IMR-90 (cell line): ENCODE results near the gene FLVCR1. TPM values are rescaled to one million over a fixed set of nuclear protein-coding genes. Genes with fewer than 3 reads are reported as not detected.

Experiments used
- ATAC-seq: fragments of 200-7000 bp; cut with Tn5 transposase; 2 replicates; pipeline ENCODE4 v1.9.1; 2020; ENCODE audit warnings: low read depth, mild to moderate bottlenecking, moderate library complexity
- BruUV-seq: library from RNA; stranded (reverse); fragments of 400-500 nt; replicated peaks from 2 replicates; lab custom pipeline; 2021; lab: Mats Ljungman, UMichigan
- CTCF ChIA-PET: fragments of 300-600 bp; formaldehyde crosslinking; extraction: SDS; loops from one replicate; lab custom pipeline; 2021; ENCODE audit warnings: antibody characterized with exemption; lab: Yijun Ruan, JAX
- POLR2A ChIA-PET: fragments of 300-600 bp; sonication (Branson Sonifier 250); formaldehyde crosslinking; loops from one replicate; lab custom pipeline; 2022; ENCODE audit warnings: antibody characterized with exemption; ENCODE audit not compliant: unreplicated experiment; lab: Charles Lee
- DNase-seq: peaks from one replicate; pipeline ENCODE4 v3.0.0; 2013
- H2AFZ ChIP-seq: replicated peaks from 2 replicates; pipeline ENCODE3; 2013; ENCODE audit warnings: low read length, mild to moderate bottlenecking; ENCODE audit not compliant: poor library complexity
- H2AK5ac ChIP-seq: 2 replicates; pipeline ENCODE4 v1.6.1; 2013; ENCODE audit warnings: low read depth, low read length, inconsistent platforms
- H2AK9ac ChIP-seq: replicated peaks from 2 replicates; pipeline ENCODE3; 2013; ENCODE audit warnings: mild to moderate bottlenecking, low read depth, low read length, moderate library complexity; ENCODE audit not compliant: poor library complexity
- H2BK120ac ChIP-seq: 2 replicates; pipeline ENCODE4 v1.6.1; 2013; ENCODE audit warnings: low read depth, low read length, inconsistent platforms
- H2BK15ac ChIP-seq: 3 replicates; pipeline ENCODE4 v1.6.1; 2013; ENCODE audit warnings: low read depth, low read length, inconsistent platforms
- H2BK20ac ChIP-seq: 2 replicates; pipeline ENCODE4 v1.6.1; 2013; ENCODE audit warnings: low read depth, mild to moderate bottlenecking, inconsistent platforms, low read length, moderate library complexity
- H2BK5ac ChIP-seq: 2 replicates; pipeline ENCODE4 v1.6.1; 2013; ENCODE audit warnings: mild to moderate bottlenecking, low read depth, low read length, inconsistent platforms; ENCODE audit not compliant: poor library complexity, severe bottlenecking
- H3K14ac ChIP-seq: replicated peaks from 2 replicates; pipeline ENCODE4 v1.6.1; 2013; ENCODE audit warnings: low read depth, low read length, inconsistent platforms
- H3K18ac ChIP-seq: 2 replicates; pipeline ENCODE4 v1.6.1; 2013; ENCODE audit warnings: low read depth, low read length, control low read depth
- H3K23ac ChIP-seq: 2 replicates; pipeline ENCODE4 v1.6.1; 2013; ENCODE audit warnings: low read depth, low read length, inconsistent platforms
- H3K27ac ChIP-seq: 2 replicates; pipeline ENCODE4 v1.5.1; 2013; ENCODE audit warnings: mild to moderate bottlenecking, control low read depth, low read length; ENCODE audit not compliant: insufficient read depth
- H3K27me3 ChIP-seq: 2 replicates; pipeline ENCODE4 v1.6.1; 2013; ENCODE audit warnings: low read length; ENCODE audit not compliant: control insufficient read depth, insufficient read depth
- H3K36me3 ChIP-seq: 2 replicates; pipeline ENCODE4 v1.6.1; 2013; ENCODE audit warnings: low read length, mixed read lengths; ENCODE audit not compliant: control insufficient read depth, insufficient read depth
- H3K4ac ChIP-seq: 2 replicates; pipeline ENCODE4 v1.6.1; 2013; ENCODE audit warnings: low read depth, low read length, inconsistent platforms
- H3K4me1 ChIP-seq: 2 replicates; pipeline ENCODE4 v1.6.1; 2013; ENCODE audit warnings: low read length, mixed read lengths; ENCODE audit not compliant: control insufficient read depth, insufficient read depth
- H3K4me2 ChIP-seq: 2 replicates; pipeline ENCODE4 v1.6.1; 2013; ENCODE audit warnings: low read depth, mild to moderate bottlenecking, control low read depth, low read length, moderate library complexity
- H3K4me3 ChIP-seq: 2 replicates; pipeline ENCODE4 v1.5.1; 2013; ENCODE audit warnings: low read depth, mild to moderate bottlenecking, control low read depth, low read length, moderate library complexity; ENCODE audit not compliant: insufficient read depth
- H3K56ac ChIP-seq: 2 replicates; pipeline ENCODE4 v1.6.1; 2013; ENCODE audit warnings: low read length, inconsistent platforms; ENCODE audit not compliant: insufficient read depth; ENCODE audit errors: extremely low read depth
- H3K79me1 ChIP-seq, 2 experiments: 2 replicates each; pipeline ENCODE4 v1.6.1; 2013; ENCODE audit warnings: low read length in 2 of 2, inconsistent platforms in 1 of 2, low read depth in 1 of 2
- H3K9ac ChIP-seq: 2 replicates; pipeline ENCODE4 v1.6.1; 2013; ENCODE audit warnings: low read depth, low read length, control low read depth
- H3K9me1 ChIP-seq: 2 replicates; pipeline ENCODE4 v1.6.1; 2013; ENCODE audit warnings: low read length, inconsistent platforms; ENCODE audit not compliant: insufficient read depth
- H3K9me3 ChIP-seq: 2 replicates; pipeline ENCODE4 v1.6.1; 2013; ENCODE audit warnings: low read length; ENCODE audit not compliant: control insufficient read depth, insufficient read depth
- H4K20me1 ChIP-seq: 2 replicates; pipeline ENCODE4 v1.6.1; 2013; ENCODE audit warnings: low read length, inconsistent platforms; ENCODE audit not compliant: insufficient read depth
- H4K5ac ChIP-seq: 2 replicates; pipeline ENCODE4 v1.6.1; 2013; ENCODE audit warnings: mild to moderate bottlenecking, low read depth, low read length, control low read depth
- H4K8ac ChIP-seq, 2 experiments: 2 replicates each; pipeline ENCODE4 v1.6.1; 2013; ENCODE audit warnings: low read depth in 2 of 2, low read length in 2 of 2, control low read depth in 1 of 2, inconsistent platforms in 1 of 2
- H4K91ac ChIP-seq: 2 replicates; pipeline ENCODE4 v1.6.1; 2013; ENCODE audit warnings: low read depth, low read length, inconsistent platforms; ENCODE audit not compliant: insufficient read depth
- BHLHE40 ChIP-seq: fragments of 150-350 bp; IDR thresholded peaks from 2 replicates; pipeline ENCODE4 v1.6.1; 2016; ENCODE audit warnings: mild to moderate bottlenecking, low read depth, low read length
- CEBPB ChIP-seq: IDR thresholded peaks from 2 replicates; pipeline ENCODE4 v1.6.1; 2012; ENCODE audit warnings: low read depth, low read length, improper control_type of control experiment
- MAZ ChIP-seq: IDR thresholded peaks from 2 replicates; pipeline ENCODE4 v1.6.1; 2012; ENCODE audit warnings: low read depth, mild to moderate bottlenecking, low read length, improper control_type of control experiment, moderate library complexity, borderline replicate concordance
- NFE2L2 ChIP-seq: fragments of 150-350 bp; IDR thresholded peaks from 2 replicates; pipeline ENCODE4 v1.6.1; 2016; ENCODE audit warnings: low read depth, mild to moderate bottlenecking, low read length
- SMC3 ChIP-seq: fragments of 150-350 bp; IDR thresholded peaks from 2 replicates; pipeline ENCODE4 v1.6.1; 2016; ENCODE audit warnings: low read depth, mild to moderate bottlenecking, antibody characterized with exemption, low read length, moderate library complexity
- WGBS, 2 experiments: methylation state at CpG; one replicate each; pipeline versions ENCODE4 v1.1.5 to v1.1.7; 2013; ENCODE audit warnings: missing lambda C conversion rate in 2 of 2; ENCODE audit not compliant: insufficient read length in 1 of 2; ENCODE audit errors: extremely low coverage in 2 of 2; 5-methylcytosine and 5-hydroxymethylcytosine counted together
- dilution Hi-C: fragments of 300-500 bp; cut with HindIII; formaldehyde crosslinking; loops from one replicate; pipeline ENCODE4 v1.14.3; 2018; ENCODE audit warnings: low sequenced_read_pairs; ENCODE audit not compliant: unreplicated experiment
- in situ Hi-C: fragments of 300-500 bp; cut with MboI; formaldehyde crosslinking; loops from 3 replicates; pipeline ENCODE4 v1.14.3; 2019; ENCODE audit warnings: low sequenced_read_pairs, inconsistent platforms, mixed read lengths
- intact Hi-C: fragments of 100-400 bp; cut with micrococcal nuclease; formaldehyde crosslinking; loops from 2 replicates; pipeline ENCODE4 v1.10.0; 2022
- polyA plus RNA-seq, 3 experiments: library from polyadenylated mRNA; depleted of rRNA; stranded (reverse); fragments of >200 nt; gene quantifications; 2 replicates each; pipeline ENCODE4 v1.2.3, GENCODE V29; 2012; ENCODE audit warnings: low replicate concordance in 1 of 3
- total RNA-seq: library from RNA; depleted of rRNA; stranded (reverse); fragments of >200 nt; gene quantifications from 2 replicates; pipeline ENCODE4 v1.2.3, GENCODE V29; 2012

FLVCR1 gene
- total and polyA plus RNA-seq, 2 of the 4 experiments (the other 2 are of a cell fraction) = 2.4 to 3.9 TPM

DNA sequence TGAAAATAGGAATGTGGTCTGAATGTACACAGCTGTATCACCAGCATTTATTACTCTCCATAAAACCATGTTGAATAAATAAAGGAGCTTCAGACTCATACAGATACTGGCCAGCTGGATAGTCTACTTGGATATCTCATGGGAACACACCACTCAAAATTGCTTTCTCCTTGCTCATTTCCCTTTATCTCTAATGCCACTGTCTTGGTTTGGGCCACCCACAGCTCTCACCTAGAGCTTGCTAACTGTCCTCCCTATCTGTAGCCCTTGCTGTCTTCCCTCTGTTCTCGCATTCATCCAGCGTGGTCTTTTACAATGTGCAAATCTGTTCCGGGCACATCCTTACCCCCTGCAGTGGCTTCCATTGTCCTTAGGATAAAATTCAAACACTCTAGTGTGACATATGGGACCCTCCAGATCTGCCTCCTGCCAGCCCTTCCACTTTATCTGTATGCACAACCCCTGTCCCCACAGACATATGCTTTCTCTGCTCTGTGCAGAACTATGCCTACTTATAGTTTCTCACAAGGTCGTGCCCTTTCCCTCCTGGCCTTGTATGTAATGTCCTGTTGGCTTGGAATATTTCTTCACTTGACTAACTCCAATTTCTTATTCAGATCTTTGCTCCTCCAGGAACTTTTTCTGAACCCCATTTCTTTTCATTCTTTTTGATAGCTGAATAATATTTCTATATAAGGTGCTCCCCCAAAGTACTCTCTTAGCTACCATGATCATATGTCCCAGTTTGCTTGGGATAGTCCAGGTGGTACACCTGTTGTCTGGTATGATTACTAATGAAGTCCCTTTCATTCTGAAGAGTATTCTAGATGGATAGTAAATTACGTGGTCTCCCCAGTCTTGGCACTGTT is 2.9 kb downstream of the FLVCR1 start:
- TF ChIP-seq SMC3 (no peak), MAZ (no peak), CEBPB (no peak), BHLHE40 (no peak), NFE2L2 (no peak)

More for the DNA sequence above, 2.9 kb downstream of the FLVCR1 start:
- H3K56ac ChIP-seq = no peak overlapping the region
- no peak overlapping the region for H3K4ac ChIP-seq
- H2AK5ac ChIP-seq = no peak overlapping the region
- ATAC-seq (no peak), DNase-seq (peak; percentile 52)
- peak overlapping the region; percentile 83 for H3K4me2 ChIP-seq
- H4K20me1 ChIP-seq = no peaks in the 10 kb centered on the region
- no peak overlapping the region for H4K91ac ChIP-seq
- peaks cover 5 to 40% of the 10 kb centered on the region in 2 experiments; a peak in 3 of 4 replicates for H3K79me1 ChIP-seq
- ChIA-PET CTCF (interaction anchor here (0.6 kb wide), 1 partner anchor 240 kb away, joined by 4 read pairs; no protein-coding TSS in a partner anchor), POLR2A (no interaction called here)
- peak overlapping the region; percentile 45; the same call in 1 of the 2 replicates for H3K23ac ChIP-seq
- 68% methylated on average over 3 of the region's 5 CpGs; no CpG with 5 or more reads in 1 of the 2 experiments for WGBS, 2 experiments
- in situ Hi-C loops (no loop called here), intact Hi-C loops (no loop called here), dilution Hi-C loops (no loop called here)
- H3K27ac ChIP-seq = no peak overlapping the region
- H2BK5ac ChIP-seq = no peak overlapping the region
- no TSS peak for BruUV-seq
- no peak overlapping the region for H3K4me3 ChIP-seq
- H3K9ac ChIP-seq = no peak overlapping the region
- H3K14ac ChIP-seq = no peak overlapping the region
- H3K36me3 ChIP-seq = peaks cover 2% of the 10 kb centered on the region
- no peaks in the 10 kb centered on the region for H3K9me3 ChIP-seq
- no peak overlapping the region for H4K5ac ChIP-seq
- no peak overlapping the region for H2AFZ ChIP-seq
- no peak overlapping the region for H3K18ac ChIP-seq
- H2BK15ac ChIP-seq = no peak overlapping the region
- H4K8ac ChIP-seq = no peak overlapping the region
- no peak overlapping the region for H2BK20ac ChIP-seq
- H2AK9ac ChIP-seq = no peak overlapping the region
- no peaks in the 10 kb centered on the region for H3K27me3 ChIP-seq
- H3K4me1 ChIP-seq = peaks cover 9% of the 10 kb centered on the region
- peaks cover 9% of the 10 kb centered on the region for H3K9me1 ChIP-seq
- H2BK120ac ChIP-seq = no peak overlapping the region
